GM12872 (cell line): ENCODE data around the gene EXOC6.

Experiments used
- TF ChIP-seq, protein P1 (sequence below): IDR thresholded peaks from 3 replicates; pipeline ENCODE4 v1.5.1; 2011; ENCODE audit warnings: low read depth, mild to moderate bottlenecking, low read length, moderate library complexity; ENCODE audit not compliant: insufficient read depth

EXOC6 gene

DNA sequence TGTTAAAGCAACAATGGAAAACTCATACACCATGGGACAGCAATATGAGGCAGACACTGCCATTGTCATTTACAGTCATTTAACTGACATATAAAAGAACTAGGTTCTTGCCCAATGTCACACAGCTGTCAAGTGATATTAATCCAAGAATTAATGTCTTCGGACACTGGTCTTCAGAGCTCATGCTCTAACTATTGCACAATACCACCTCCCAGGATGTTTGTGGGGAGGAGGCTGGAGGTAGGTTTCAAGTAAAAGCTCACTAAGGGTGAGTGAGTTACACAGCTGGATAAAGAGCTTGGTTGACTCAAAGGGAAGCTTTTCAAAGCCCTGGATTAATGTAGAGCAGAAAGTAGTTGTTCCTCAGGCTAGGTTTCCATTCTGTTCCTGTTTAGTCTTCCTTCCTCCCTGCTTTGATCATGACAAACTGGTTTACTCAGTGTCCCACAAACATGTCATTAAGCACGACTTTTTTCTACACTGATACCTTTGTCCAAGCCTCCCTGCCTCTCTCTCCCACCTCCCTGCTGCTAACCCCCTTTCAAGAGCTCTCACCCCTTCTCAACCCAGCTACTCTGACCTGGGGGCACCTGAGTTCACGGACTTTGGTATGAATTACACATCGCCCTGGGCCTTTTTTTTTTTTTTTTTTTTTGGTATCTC lies 987 bp upstream of the EXOC6 start:
- TF ChIP-seq, protein P1, sequence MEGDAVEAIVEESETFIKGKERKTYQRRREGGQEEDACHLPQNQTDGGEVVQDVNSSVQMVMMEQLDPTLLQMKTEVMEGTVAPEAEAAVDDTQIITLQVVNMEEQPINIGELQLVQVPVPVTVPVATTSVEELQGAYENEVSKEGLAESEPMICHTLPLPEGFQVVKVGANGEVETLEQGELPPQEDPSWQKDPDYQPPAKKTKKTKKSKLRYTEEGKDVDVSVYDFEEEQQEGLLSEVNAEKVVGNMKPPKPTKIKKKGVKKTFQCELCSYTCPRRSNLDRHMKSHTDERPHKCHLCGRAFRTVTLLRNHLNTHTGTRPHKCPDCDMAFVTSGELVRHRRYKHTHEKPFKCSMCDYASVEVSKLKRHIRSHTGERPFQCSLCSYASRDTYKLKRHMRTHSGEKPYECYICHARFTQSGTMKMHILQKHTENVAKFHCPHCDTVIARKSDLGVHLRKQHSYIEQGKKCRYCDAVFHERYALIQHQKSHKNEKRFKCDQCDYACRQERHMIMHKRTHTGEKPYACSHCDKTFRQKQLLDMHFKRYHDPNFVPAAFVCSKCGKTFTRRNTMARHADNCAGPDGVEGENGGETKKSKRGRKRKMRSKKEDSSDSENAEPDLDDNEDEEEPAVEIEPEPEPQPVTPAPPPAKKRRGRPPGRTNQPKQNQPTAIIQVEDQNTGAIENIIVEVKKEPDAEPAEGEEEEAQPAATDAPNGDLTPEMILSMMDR = no peak

- TF ChIP-seq, protein P1 = no peak
Observed at GRCh38 chr10:92848037-92848440, 281 bp upstream of the EXOC6 start.

DNA sequence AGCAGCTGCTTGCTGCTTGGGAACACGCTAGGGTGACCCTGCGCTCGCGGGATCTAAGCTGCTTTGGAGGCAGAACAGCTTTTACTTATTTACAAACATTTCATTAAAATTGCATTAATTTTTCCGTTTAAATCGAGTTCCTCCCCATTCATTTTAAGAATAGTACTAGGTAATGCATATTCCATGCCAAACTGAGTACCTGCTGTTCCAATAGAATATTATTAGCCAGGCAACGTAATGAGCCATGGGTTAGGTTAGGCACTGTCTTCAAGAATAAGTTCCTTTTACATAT lies 860 bp downstream of the EXOC6 start:
- TF ChIP-seq, protein P1 = no peak

DNA sequence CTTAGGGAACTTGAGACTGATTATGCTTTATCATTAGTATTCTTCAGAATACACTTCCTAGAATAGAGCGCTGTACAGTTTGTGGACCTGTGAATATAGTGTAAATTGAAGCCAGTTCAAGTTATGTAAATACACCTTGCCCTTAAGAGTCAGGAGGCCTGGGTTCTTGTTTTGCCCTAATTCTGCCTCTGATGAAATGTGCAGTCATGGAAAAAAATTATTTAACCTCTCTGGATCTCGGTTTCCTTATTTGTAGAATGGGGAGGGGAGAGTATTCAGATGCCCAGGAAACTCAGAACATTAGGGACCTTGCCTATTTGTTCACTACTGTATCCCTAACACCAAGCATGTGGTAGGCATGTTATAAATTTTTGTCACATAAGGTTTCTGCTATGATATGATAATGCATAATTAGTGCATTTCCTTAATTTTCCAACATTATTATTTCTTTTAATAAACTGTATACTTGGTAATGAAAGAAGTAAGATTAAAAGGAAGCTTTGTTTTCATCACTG lies 1.3 kb downstream of the EXOC6 start:
- TF ChIP-seq, protein P1 = no peak

- TF ChIP-seq, protein P1 = no peak
Observed at GRCh38 chr10:92850185-92850584, 1.9 kb downstream of the EXOC6 start.

- TF ChIP-seq, protein P1 = no peak
Observed at GRCh38 chr10:92851003-92851402, 2.7 kb downstream of the EXOC6 start.

- TF ChIP-seq, protein P1 = no peak
Observed at GRCh38 chr10:92855560-92855959, 7.2 kb downstream of the EXOC6 start.
